ENCODE measurements around the gene IGFBP4.

Gene IGFBP4

DNA sequence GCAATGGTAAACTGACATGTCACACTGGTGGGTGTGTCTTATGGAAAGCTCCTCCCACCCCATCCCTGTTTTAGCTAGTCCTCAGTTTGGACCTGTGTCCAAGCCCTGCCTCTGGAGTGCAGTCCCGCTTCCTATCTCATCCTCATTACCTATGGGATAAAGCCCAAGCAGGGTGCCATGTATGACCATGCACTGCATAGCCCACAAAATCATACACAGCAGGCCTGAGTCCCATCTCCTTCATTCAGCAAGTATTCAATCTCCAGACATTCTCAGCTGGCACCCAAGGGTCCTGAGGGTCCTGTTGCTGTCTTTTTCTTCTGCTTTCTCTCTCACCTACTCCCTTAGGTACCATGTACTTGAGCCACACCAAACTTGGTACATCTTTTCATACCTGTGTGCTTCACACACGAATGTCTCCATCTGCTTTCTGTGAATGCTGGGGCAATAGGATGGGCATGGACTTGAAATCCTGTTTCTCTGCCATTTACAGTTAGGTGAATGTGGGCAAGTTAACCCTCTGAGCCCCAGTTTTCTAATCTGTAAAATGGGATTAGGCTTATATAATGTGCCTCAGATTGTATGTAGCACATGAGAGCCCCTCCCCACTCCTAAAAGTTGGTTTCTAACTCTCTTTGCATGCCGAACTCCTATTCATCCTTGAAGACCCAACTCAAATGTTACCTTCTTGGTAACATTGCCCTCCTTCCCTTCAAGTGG lies 29.6 kb downstream of the IGFBP4 start:
- no peak for DNase-seq

DNA sequence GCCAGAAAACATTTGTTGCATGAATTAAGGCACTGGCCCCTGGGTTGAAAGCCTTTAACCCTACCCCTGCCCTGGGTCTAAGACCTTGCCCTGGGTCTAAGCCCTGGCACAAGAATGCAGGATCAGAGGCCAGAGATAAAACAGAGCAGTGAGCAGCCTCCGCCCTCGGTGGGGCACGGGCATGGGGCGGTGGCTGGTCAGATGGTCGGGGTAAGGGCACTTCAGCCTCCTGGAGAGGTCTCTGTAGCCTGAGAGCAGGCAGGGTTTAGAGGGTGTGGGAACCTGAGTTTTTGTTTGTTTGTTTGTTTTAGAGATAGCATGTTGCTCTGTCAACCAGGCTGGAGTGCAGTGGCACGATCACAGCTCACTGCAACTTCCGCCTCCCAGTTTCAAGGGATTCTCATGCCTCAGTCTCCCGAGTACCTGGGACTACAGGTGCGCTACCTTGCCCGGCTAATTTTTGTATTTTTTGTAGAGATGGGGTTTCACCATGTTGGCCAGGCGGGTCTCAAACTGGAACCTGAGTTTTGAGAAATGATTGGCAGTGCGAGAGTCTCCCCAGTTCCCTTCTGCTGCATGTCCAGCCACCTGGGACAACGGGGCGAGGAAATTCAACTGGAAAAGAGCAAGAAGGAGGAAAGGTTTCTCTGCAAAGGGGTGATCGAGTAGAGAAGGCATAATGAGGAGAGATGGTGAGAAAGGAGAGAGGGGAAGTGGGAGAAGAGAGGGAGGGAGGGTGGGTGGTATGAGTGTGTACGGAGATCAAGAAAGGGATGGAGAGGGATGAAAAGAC lies 30.5 kb downstream of the IGFBP4 start:
- DNase-seq = no peak

DNA sequence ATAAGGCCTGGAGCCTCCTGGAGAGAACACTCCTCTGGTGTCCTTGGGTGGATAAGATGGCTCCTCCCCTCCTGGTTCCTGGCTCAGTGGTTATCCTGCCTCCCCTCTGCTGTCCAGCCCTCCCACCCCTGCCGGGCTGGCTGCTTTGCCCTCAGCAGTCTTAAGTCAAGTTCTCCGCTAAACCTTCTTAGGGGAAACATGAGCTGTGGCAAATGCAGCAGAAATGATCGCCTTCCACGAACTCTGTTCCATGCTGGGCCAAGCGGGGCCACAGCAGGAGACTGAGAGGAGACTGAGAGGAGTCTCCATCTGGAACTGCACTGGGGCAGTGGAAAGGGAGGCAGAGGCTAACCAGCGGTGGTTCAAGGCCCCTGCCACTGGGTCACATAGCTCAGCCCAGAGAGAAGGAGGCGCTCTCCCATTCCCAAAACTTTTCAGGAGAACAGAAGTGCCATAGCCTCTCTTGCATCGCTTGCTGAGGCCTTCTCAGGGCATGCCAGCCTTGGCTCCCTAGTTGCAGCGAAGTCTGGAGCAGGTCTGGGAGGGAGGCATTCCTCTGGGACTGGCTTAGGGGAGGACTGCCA lies 31.3 kb downstream of the IGFBP4 start:
- no peak for DNase-seq

DNA sequence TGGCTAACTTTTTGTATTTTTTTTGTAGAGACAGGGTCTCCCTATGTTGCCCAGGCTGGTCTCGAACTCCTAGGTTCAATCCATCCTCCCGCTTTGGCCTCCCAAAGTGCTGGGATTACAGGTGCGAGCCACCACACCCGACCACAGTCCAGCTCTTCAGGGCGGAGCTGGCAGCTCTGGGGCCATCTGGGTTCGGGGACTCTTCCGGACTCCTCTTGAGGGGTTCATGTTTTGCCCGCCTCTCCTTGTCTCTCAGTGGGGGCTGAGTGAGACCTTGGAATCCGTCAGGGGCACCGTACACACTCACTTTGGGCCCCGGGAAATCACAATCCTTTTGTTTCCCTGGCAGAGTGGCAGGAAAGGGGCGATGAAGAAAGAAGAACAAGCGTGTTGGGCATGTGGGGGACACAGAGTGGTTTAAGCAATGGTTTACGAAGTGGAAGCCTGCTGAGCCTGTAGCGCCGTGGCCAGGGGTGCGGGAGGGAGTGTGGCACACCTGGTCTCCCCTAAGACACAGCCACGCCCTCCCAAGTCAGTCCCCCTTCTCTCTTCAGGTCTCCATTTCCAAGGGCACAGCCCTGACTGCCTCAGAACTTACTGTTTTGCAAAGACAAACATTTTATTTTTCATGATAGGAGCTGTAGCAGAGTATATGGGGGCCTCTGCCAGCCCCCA lies 32.1 kb downstream of the IGFBP4 start:
- no peak for DNase-seq

DNA sequence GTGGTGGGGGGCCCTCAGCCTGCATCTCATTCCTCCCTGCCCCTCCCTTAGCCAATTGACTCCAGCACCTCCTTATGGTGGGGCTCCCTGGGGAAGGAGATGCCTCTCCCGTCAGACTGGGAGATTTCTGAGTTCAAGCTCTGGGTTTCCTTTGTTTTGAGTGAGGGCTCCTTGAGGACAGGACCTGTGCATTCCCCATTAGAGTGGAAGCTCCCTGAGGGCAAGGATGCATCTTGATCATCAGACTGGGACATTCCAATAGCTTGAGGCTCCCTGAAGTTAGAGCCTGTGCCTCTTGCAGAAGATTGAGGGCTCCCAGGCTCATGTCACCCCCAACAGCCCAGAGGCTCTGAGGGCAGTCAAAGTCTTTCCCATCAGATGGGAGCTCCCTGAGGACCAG lies 34.5 kb downstream of the IGFBP4 start:
- no peak for DNase-seq

DNA sequence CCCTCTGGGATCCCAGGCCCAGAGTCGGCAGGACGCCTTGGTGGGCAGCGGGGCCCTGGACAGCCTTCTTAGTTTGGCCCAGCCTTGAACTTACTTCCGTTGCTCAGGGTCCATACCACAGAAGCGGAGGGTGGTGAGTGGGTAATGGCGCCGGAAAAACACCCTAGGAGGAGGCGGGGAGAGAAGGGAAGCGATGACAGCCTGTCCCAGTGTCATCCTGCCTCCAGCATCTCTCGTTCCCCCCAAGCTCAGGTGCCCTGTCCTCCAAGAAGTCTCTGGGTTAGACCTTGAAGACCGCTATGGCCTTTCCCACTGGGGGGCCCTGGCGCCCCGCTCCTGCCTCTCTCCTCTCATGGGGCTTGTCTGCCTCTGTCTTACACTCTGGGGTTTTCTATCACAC lies 35.2 kb downstream of the IGFBP4 start:
- no peak for DNase-seq

DNA sequence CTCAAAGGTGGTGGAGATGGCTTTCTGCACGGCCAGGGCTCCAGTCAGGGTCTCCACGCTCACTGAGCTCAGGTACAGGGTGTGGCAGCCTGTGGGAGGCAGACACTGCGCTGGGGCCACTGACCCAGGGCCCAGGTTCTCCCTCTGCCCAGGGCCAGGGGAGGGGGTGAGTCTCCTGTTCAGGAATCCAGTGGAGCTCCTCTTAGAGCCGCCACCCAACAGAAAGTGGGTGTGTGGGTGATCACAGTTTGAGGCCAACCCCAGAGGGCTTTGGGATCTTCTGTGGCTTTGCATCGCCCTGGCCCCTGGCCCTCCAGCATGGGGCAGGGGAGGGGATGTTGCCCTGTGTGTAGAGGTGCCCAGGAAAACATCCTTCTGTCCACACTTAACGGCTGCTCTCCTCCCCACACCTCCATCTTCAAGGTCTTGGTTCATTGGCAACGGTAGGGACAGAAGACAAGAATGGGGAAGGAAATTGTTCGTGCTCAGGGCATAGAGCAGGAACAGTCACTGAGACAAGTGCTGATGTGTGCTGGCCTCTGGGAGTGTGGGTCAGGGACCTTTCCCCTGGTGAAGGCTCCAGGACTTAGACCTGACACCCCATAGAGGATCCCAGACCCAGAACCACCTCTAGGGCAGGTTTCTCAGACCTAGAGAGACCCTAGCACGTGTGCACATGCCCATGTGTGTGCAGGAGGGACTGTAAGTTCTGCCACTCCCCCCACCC lies 36.7 kb downstream of the IGFBP4 start:
- DNase-seq = no peak

DNA sequence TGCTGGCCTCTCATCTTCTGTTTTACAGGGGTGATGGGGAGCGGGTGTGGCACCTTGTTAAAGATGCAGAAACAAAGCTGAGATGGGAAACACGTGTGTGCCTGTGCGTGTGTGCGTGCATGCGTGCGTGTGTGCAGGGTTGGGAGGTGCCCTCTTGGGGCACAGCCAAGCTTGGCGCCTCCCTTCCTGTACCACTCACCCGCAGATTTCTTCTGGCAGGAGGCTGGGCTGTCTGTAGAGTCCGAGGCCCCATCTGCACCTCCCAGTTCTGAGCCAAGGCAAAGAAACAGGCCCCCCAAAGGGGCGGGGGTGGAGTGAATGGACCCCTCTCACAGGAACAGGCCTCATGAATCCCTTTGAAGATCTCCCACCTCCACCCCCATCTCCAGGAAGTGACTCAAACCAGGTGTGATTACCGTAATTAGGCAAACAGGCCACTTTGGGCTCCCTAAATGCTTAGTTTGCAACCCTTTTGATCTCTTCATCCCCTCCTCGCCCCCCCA lies 37.3 kb downstream of the IGFBP4 start:
- no peak for DNase-seq

DNA sequence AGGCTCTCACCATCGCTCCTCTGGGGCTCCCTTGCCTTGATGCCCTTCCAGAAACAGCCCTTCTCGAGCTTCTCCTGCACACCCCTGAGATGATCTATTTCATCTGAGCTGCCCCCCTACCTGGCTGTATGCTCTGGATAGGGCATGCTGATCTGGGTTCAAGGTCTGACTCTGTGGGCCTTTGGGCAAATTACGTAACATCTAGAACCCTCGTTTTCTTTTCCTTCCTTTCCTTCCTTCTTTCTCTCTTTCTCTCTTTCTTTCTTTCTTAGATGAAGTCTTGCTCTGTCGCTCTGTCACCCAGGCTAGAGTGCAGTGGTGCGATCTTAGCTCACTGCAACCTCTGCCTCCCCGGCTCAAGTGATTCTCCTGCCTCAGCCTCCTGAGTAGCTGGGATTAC lies 37.9 kb downstream of the IGFBP4 start:
- DNase-seq = no peak

DNA sequence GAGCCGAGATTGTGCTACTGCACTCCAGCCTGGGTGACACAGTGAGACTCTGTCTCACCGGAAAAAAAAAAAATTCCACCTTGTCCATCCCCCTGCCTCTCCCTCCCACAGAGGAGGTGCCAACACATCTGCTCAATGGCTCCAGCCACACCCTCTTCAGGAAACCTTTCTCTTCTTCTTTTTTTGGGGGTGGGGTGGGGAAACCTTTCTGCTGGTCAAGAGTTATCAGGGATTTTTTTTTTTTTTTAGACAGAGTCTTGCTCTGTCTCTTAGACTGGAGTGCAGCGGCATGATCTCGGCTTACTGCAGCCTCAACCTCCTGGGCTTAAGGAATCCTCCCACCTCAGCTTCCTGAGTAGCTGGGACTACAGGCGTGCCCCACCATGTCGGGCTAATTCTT lies 39.5 kb downstream of the IGFBP4 start:
- no peak for DNase-seq

DNA sequence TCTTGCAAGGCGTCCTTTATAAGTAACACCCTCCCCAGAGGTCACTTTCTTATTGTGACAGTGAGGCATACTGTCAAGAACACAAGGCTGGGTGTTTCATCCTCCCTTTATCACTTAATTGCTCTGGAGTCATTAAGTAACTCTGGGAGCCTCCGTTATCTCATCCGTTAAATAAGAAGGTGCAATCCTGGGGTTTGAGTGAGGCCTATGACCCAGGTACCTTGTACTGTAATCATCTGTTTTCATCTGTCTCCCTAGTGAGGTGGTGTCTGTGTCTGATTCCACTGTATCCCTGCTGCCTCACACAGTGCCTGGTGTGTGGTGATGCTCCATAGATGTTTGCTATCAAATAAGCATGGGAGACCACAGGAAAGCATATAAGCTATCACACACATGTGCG lies 40.4 kb downstream of the IGFBP4 start:
- no peak for DNase-seq

DNA sequence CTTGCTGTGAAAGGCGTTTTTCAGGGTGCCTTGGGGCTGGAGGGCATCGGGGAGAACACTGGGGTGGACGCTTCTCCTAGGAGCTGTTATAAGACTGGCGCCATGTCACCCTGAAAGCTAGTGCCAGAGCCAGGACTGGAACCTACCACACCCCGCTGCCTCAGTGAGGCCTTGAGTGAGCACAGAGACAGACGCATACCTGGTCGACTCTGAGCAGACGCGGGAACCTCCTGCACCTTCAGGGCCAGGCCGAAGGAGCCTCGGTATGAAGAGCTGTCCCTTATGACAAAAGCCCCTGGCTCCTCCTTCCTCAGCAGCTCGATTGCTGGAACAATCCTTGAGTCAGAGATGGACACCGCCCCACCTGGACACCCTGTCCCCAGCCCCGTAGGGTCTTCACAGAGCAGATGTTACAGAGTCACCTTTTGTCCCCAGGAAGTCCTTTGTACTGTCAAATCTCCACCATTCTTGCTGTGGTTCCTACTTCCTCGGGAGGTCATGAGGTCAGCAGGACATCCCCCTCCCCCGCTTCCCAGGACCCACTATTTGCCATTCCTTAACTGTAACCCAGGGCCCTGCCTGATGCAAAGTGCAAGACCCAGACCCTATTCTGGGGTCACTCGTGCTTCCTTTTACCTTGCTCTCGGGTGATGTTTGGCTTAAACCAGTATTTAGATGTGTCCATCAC lies 41.2 kb downstream of the IGFBP4 start:
- DNase-seq = no peak

DNA sequence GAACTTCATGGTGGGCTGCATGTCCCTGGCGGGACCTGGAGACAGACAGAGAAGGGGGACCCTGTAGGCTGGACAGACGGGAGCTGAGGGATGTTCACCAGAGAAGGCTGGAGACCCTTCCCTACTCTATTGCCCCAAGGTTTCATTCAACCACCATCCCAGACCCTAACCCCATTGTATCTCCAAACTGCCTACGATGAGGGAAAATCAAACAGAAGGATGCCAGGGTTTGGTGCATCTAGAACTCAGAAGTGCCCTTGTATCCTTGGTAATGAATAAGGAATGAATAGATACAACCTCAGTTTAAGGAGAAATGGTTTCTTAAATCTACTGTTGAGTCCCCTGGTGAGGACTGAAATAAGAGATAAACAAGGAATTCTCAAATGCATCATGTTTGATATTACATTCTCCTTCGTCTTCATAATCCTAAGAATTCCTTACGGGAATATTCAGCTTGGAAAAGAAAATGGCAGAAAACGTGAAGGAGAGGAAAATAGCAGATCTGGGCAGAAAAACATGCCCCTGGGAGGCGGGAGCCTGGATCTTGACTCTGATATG lies 41.8 kb downstream of the IGFBP4 start:
- DNase-seq = no peak

DNA sequence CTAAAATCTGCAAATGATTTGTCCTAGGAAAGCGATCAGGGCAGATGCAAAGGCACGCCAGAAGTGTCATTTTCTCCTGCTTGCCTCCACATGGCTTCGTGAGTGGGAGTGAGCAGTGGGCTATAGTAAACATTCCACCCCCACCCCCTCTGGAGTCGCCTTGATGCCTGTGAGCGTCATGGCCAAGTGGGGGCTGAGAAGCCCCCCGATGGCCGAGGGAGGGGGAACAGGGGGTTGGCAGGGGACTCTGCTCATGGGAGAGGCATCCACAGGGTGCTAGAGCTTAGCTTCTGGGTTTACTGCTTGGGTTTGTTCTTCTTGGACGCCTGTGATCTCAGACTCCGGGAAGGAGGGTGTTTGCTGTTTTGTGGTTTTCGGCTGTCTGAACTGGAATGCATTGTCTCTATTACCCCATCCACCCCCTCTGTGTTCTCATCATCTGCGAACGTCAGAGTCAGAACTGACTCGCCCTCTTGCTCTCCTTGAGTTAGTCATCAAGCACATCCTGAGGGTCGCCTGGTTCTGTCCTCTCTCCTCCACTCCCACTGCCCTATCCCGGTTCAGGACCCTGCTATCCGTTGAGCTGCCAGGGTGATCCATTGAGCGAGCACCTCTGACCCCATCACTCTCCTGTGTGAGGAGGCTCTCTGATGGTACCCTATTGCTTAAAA lies 42.7 kb downstream of the IGFBP4 start:
- DNase-seq = peak; percentile 99

DNA sequence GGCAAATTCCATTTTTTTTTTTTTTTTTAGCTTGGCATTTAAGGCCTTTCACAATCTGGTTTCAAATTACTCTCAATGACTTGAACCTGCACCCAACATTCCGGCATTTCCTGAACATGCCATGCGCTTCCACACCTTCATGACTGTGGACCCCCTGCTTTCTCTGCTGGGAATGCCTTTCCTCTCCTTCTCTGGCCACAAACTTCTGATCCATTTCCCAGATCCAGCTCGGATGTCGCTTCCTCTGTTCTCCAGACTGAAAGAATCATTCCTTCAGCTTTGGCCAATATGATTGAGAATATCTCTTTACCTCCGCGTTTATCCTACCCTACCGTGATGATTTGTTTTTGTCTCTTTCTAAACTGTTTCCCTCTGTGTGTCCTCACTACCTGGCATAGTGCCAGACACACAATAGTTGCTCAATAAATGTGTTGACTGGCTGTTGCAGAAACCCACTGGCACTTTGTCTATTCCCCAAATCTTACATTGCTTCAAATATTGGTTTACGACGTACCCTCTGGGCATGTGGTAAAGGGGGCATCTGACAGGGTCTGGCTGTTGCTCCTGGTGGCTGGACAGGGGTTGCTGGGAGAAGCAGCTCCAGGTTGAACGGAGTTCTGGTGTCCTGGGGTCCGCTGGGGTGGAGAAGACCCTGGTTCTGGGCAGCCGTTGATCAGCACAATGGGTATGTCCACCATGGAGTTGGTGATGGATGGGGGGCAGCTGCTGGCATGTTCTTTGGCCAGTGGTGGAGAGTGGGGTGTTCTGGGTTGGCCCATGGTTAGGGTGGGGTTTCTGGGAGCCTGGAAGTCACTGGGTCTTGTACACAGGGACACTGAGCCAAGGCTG lies 43.5 kb downstream of the IGFBP4 start:
- peak; percentile 81 for DNase-seq

DNA sequence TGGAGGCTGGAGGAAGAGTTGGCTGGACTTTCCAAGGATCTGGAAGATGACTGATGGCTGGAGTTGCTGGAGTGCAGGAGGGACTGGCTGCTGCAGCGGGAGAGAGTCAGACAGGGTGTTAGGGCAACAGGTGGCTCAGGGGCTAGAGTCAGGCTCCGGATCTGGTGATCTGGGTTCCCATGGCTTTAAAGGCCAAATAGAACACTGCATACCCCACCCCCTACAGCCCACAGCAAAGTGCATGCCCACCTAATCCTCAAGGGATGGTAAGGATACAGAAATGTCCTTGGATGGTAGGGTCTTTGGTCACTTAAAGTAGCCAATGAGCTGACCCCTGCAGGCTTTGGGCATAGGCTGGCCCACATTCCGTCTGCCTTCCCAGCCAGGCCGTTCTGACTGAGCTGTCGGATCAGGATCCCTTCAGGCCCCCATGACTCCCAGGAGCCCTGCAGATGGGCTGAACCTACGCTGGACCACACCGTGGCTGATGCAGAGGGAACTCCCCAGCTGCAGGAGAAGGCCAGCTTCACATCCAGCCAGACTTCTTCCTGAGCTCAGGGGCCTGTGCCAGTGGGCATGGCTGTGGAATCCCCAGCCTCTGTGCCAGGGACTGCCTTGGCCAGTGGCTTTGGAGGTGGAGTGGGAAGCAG lies 44.2 kb downstream of the IGFBP4 start:
- no peak for DNase-seq

DNA sequence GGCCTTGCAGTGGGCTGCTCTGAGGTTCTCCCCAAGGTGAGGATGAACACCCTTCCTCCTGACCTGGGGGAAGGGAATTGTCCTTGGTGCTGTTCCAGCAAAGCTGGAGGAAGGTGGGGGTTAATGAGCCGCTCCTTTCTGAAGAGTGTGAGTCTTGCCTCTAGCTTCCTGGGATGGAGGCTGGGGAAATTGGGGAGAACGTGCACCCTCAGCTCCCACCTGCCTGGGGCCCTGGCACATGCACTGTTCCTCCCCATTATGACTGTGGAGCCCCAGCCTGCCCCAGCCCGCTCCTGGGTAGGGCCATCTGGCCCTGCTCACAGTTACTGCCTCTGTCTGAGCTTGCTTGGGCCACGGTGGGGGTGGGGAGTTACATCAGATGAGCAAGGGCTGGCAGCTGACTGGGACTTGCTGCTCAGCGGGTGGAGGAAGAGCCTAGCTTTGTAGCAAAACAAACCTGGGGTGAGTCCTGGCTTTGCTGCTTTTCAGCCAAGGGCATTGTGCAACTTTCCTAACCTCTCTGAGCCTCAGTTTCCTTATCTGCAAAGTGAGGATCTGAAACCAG lies 47.1 kb downstream of the IGFBP4 start:
- peak; percentile 52 for DNase-seq

DNA sequence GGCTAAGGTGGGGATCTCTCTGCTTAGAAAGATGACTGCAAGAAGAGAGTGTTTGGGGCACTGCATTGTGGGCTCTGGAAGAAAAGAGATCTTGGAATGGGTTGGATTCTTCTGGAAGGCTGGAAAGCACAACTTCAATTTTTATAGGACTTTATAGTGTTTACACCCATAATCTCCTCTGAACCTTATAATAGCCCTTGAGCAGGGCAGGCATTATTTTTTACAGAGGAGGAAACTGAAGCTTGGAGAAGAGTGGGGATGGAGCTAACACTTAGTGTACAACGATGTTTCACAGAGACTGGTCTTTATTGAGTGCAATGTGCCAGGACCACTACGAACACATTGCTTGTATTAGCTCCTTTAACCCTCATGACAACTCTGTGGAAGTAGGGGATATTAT lies 47.7 kb downstream of the IGFBP4 start:
- no peak for DNase-seq

DNA sequence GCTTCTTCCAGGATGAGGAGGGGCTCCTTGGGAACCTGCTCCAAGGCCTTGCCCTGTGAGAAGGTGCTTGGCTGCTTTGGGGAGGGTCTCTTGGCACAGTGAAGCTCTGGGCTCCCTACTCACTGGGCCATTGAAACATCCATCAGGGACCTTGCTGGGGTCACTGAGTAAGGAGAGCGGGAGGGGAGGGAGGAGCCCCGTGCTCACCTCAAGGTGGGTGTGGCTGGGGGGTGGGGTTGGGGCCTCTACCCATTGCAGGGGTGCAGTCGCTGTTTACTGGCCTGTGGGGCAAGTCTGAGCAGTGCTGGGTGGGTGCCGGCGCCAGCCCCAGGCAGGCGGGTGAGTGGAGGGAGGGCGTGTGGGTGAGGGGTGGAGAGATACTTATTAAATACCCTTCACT lies 48.2 kb downstream of the IGFBP4 start:
- no peak for DNase-seq
